H9 (cell line): ENCODE results near the gene MYO1D. TPM values are rescaled to one million over a fixed set of nuclear protein-coding genes. Genes with fewer than 3 reads are reported as not detected.

Experiments used
- DNase-seq: peaks from one replicate; pipeline ENCODE4 v3.0.0-alpha.2; 2017
- H2AFZ ChIP-seq: one replicate; pipeline ENCODE4 v1.6.1; 2013; ENCODE audit warnings: mild to moderate bottlenecking, low read length, control low read depth, moderate library complexity
- H2AK5ac ChIP-seq: 2 replicates; pipeline ENCODE4 v1.6.1; 2013; ENCODE audit warnings: low read length, control low read depth, mixed read lengths; ENCODE audit not compliant: insufficient read length
- H2BK120ac ChIP-seq: one replicate; pipeline ENCODE4 v1.6.1; 2013; ENCODE audit warnings: low read depth, mild to moderate bottlenecking, low read length, control low read depth, inconsistent platforms; ENCODE audit not compliant: poor library complexity, severe bottlenecking
- H2BK12ac ChIP-seq: 2 replicates; pipeline ENCODE4 v1.6.1; 2013; ENCODE audit warnings: low read length, control low read depth, mixed read lengths, low read depth; ENCODE audit not compliant: insufficient read length
- H2BK15ac ChIP-seq: 2 replicates; pipeline ENCODE4 v1.6.1; 2013; ENCODE audit warnings: low read depth, low read length, control low read depth
- H2BK20ac ChIP-seq: one replicate; pipeline ENCODE4 v1.6.1; 2013; ENCODE audit warnings: low read depth, mild to moderate bottlenecking, low read length, control low read depth, inconsistent platforms; ENCODE audit not compliant: poor library complexity, severe bottlenecking
- H2BK5ac ChIP-seq: 2 replicates; pipeline ENCODE4 v1.6.1; 2013; ENCODE audit warnings: low read length, control low read depth, mixed read lengths; ENCODE audit not compliant: insufficient read length
- H3K14ac ChIP-seq: 2 replicates; pipeline ENCODE4 v1.6.1; 2013; ENCODE audit warnings: low read length, control low read depth; ENCODE audit not compliant: insufficient read depth
- H3K18ac ChIP-seq: 2 replicates; pipeline ENCODE4 v1.6.1; 2013; ENCODE audit warnings: low read depth, mild to moderate bottlenecking, mixed read lengths, low read length, control low read depth; ENCODE audit not compliant: insufficient read length
- H3K23ac ChIP-seq: 2 replicates; pipeline ENCODE4 v1.6.1; 2013; ENCODE audit warnings: low read length, control low read depth, mixed read lengths, low read depth; ENCODE audit not compliant: insufficient read length
- H3K23me2 ChIP-seq: 2 replicates; pipeline ENCODE4 v1.6.1; 2013; ENCODE audit warnings: low read depth, mild to moderate bottlenecking, mixed read lengths, low read length, control low read depth; ENCODE audit not compliant: insufficient read length, poor library complexity, severe bottlenecking
- H3K27ac ChIP-seq: 2 replicates; pipeline ENCODE4 v1.5.1; 2013; ENCODE audit warnings: low read length, control low read depth, mixed read lengths, low read depth; ENCODE audit not compliant: insufficient read length
- H3K27me3 ChIP-seq: 2 replicates; pipeline ENCODE4 v1.6.1; 2013; ENCODE audit warnings: low read length, control low read depth, inconsistent platforms; ENCODE audit not compliant: insufficient read depth
- H3K4ac ChIP-seq: 2 replicates; pipeline ENCODE4 v1.6.1; 2013; ENCODE audit warnings: low read depth, mild to moderate bottlenecking, control low read depth, inconsistent platforms, low read length, moderate library complexity
- H3K4me1 ChIP-seq: 2 replicates; pipeline ENCODE4 v1.6.1; 2013; ENCODE audit warnings: low read length, control low read depth, inconsistent platforms; ENCODE audit not compliant: insufficient read depth
- H3K4me2 ChIP-seq: 2 replicates; pipeline ENCODE4 v1.6.1; 2013; ENCODE audit warnings: low read length, control low read depth, mixed read lengths; ENCODE audit not compliant: insufficient read length, insufficient read depth
- H3K56ac ChIP-seq: 2 replicates; pipeline ENCODE4 v1.6.1; 2013; ENCODE audit warnings: low read depth, mild to moderate bottlenecking, mixed read lengths, low read length, control low read depth; ENCODE audit not compliant: insufficient read length
- H3K79me1 ChIP-seq: 2 replicates; pipeline ENCODE4 v1.6.1; 2013; ENCODE audit warnings: low read depth, mild to moderate bottlenecking, moderate library complexity, low read length, control low read depth, inconsistent platforms; ENCODE audit not compliant: insufficient read depth, poor library complexity, severe bottlenecking
- H3K79me2 ChIP-seq: 2 replicates; pipeline ENCODE4 v1.6.1; 2013; ENCODE audit warnings: low read length, control low read depth, inconsistent platforms; ENCODE audit not compliant: insufficient read depth
- H3K9ac ChIP-seq: 2 replicates; pipeline ENCODE4 v1.6.1; 2013; ENCODE audit warnings: low read length, control low read depth, mixed read lengths; ENCODE audit not compliant: insufficient read length; ENCODE audit errors: extremely low read depth
- H3K9me3 ChIP-seq: one replicate; pipeline ENCODE4 v1.6.1; 2013; ENCODE audit warnings: low read depth, low read length, inconsistent platforms; ENCODE audit not compliant: control insufficient read depth
- H3T11ph ChIP-seq: one replicate; pipeline ENCODE4 v1.6.1; 2013; ENCODE audit warnings: mild to moderate bottlenecking, low read length, control low read depth, inconsistent platforms
- H4K20me1 ChIP-seq: one replicate; pipeline ENCODE4 v1.6.1; 2013; ENCODE audit not compliant: control insufficient read depth, insufficient read length, insufficient read depth
- H4K5ac ChIP-seq: 2 replicates; pipeline ENCODE4 v1.6.1; 2013; ENCODE audit warnings: low read depth, mild to moderate bottlenecking, mixed read lengths, low read length, control low read depth; ENCODE audit not compliant: insufficient read length
- H4K8ac ChIP-seq: replicated peaks from 2 replicates; pipeline ENCODE4 v1.6.1; 2013; ENCODE audit warnings: low read length, control low read depth, mixed read lengths, low read depth; ENCODE audit not compliant: insufficient read length
- H4K91ac ChIP-seq: 2 replicates; pipeline ENCODE4 v1.6.1; 2013; ENCODE audit warnings: low read depth, mild to moderate bottlenecking, moderate library complexity, mixed read lengths, low read length, control low read depth; ENCODE audit not compliant: insufficient read length
- H3K27ac Mint-ChIP-seq, 3 experiments: 2 replicates in 2 of 3; 3 replicates in 1 of 3; pipeline ENCODE4 v1.8.0; 2020 to 2021; ENCODE audit warnings: mixed read lengths in 3 of 3, mild to moderate bottlenecking in 1 of 3, moderate library complexity in 1 of 3
- H3K27me3 Mint-ChIP-seq: 2 replicates; pipeline ENCODE4 v1.8.0; 2021; ENCODE audit warnings: low read depth, mild to moderate bottlenecking, moderate library complexity, mixed read lengths
- H3K36me3 Mint-ChIP-seq, 3 experiments: 2 replicates in 2 of 3; 3 replicates in 1 of 3; pipeline ENCODE4 v1.8.0; 2020 to 2021; ENCODE audit warnings: low read depth in 3 of 3, mixed read lengths in 3 of 3; ENCODE audit not compliant: insufficient read depth in 1 of 3
- H3K4me1 Mint-ChIP-seq, 2 experiments: 2 replicates each; pipeline ENCODE4 v1.8.0; 2020; ENCODE audit warnings: mixed read lengths in 2 of 2
- H3K4me3 Mint-ChIP-seq, 2 experiments: 2 replicates in 1 of 2; 3 replicates in 1 of 2; pipeline ENCODE4 v1.8.0; 2020 to 2021; ENCODE audit warnings: mild to moderate bottlenecking in 2 of 2, mixed read lengths in 2 of 2, moderate library complexity in 1 of 2
- H3K9me3 Mint-ChIP-seq, 2 experiments: 2 replicates in 1 of 2; 3 replicates in 1 of 2; pipeline ENCODE4 v1.8.0; 2020; ENCODE audit warnings: mild to moderate bottlenecking in 2 of 2, mixed read lengths in 2 of 2, moderate library complexity in 1 of 2
- WGBS: extraction: QIAGEN DNeasy Blood & Tissue Kit; methylation state at CpG from one replicate; pipeline ENCODE4 v1.1.7; 2013; ENCODE audit warnings: missing lambda C conversion rate, low lambda C conversion rate, mixed read lengths; ENCODE audit not compliant: insufficient read length; ENCODE audit errors: extremely low coverage; 5-methylcytosine and 5-hydroxymethylcytosine counted together
- total RNA-seq: library from RNA; stranded (reverse); gene quantifications from 2 replicates; pipeline ENCODE4 v1.2.1, GENCODE V29; 2021
- TF ChIP-seq, protein P1 (sequence below): fragments of 200-600 bp; sonication (generic); conservative IDR thresholded peaks from 3 replicates; pipeline ENCODE4 v1.8.0; 2021; ENCODE audit warnings: antibody characterized with exemption, mild to moderate bottlenecking

The MYO1D gene
- total RNA-seq, 1 experiment from 2014 or later = 19.0 TPM

DNA sequence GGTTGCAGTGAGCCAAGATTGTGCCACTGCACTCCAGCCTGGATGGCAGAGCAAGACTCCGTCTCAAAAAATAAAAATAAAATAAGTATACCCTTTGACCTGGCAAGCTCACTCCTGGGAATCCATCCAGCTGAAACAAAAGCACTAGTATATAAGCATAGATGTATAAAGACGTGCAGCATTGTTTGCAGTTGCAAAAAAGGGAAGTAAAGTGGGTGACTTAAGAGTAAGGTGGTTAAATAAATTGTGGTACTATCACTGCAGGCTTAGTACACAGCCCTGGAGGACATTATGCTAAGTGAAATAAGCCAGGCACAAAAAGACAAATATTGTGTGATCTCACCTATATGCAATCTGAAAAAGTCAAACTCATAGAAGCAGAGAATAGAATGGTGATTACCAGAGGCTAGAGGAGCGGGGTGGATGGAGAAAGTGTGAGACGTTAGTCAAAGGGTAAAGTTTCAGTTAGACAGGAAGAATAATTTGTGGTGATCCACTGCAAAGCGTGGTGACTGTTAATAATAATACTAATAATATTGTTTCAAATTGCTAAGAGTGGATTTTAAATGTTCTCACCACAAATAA is 113.0 kb downstream of the MYO1D start:
- no peak overlapping the region for H2BK15ac ChIP-seq
- no peaks in the 10 kb centered on the region for H3K27me3 ChIP-seq
- H2BK5ac ChIP-seq = no peak overlapping the region
- H2BK120ac ChIP-seq = no peak overlapping the region
- no peak overlapping the region for H2BK20ac ChIP-seq
- H3K4me1 ChIP-seq = no peaks in the 10 kb centered on the region
- TF ChIP-seq, protein P1, sequence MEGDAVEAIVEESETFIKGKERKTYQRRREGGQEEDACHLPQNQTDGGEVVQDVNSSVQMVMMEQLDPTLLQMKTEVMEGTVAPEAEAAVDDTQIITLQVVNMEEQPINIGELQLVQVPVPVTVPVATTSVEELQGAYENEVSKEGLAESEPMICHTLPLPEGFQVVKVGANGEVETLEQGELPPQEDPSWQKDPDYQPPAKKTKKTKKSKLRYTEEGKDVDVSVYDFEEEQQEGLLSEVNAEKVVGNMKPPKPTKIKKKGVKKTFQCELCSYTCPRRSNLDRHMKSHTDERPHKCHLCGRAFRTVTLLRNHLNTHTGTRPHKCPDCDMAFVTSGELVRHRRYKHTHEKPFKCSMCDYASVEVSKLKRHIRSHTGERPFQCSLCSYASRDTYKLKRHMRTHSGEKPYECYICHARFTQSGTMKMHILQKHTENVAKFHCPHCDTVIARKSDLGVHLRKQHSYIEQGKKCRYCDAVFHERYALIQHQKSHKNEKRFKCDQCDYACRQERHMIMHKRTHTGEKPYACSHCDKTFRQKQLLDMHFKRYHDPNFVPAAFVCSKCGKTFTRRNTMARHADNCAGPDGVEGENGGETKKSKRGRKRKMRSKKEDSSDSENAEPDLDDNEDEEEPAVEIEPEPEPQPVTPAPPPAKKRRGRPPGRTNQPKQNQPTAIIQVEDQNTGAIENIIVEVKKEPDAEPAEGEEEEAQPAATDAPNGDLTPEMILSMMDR = no peak
- H2BK12ac ChIP-seq = no peak overlapping the region
- H3K79me2 ChIP-seq = no peaks in the 10 kb centered on the region
- H3K14ac ChIP-seq = no peak overlapping the region
- H3K56ac ChIP-seq = no peak overlapping the region
- Mint-ChIP-seq H3K9me3 (no peaks in the 10 kb centered on the region), H3K27ac (no peak overlapping the region), H3K4me3 (no peak overlapping the region), H3K4me1 (no peaks in the 10 kb centered on the region), H3K27me3 (no peaks in the 10 kb centered on the region), H3K36me3 (peaks cover 3 to 9% (median 9%) of the 10 kb centered on the region in 3 experiments; a peak in 6 of 7 replicates)
- no peak overlapping the region for H2AK5ac ChIP-seq
- H3K18ac ChIP-seq = no peak overlapping the region
- no peak overlapping the region for H4K8ac ChIP-seq
- no peak overlapping the region for H3K4ac ChIP-seq
- no peaks in the 10 kb centered on the region for H3K9me3 ChIP-seq
- no peak overlapping the region for H3K9ac ChIP-seq
- no peak overlapping the region for H2AFZ ChIP-seq
- H3K23me2 ChIP-seq = no peaks in the 10 kb centered on the region
- no peaks in the 10 kb centered on the region for H4K20me1 ChIP-seq
- no peaks in the 10 kb centered on the region for H3K79me1 ChIP-seq
- H3T11ph ChIP-seq = no peak overlapping the region
- H4K91ac ChIP-seq = no peak overlapping the region
- no CpG with 5 or more reads among the region's 5 CpGs for WGBS
- no peak overlapping the region for H4K5ac ChIP-seq
- no peak overlapping the region for H3K23ac ChIP-seq
- H3K27ac ChIP-seq = no peak overlapping the region
- DNase-seq = no peak
- H3K4me2 ChIP-seq = no peak overlapping the region
